ENCODE data around the gene GNPTG. TPM values are rescaled to one million over a fixed set of nuclear protein-coding genes. Genes with fewer than 3 reads are reported as not detected.
A peak's percentile ranks its signal among the peaks of the same experiment; 100 is the strongest.

Gene GNPTG
- total and polyA plus RNA-seq, 2 of the 8 experiments (the other 6 are each of a cell fraction or from before 2014, with no cell fraction given): 26.2 to 51.2 TPM

GRCh38 chr16:1375298-1375640 lies 23.5 kb downstream of the GNPTG start:
- Histone ChIP-seq H3K36me3 (ENCODE audit: control insufficient read depth in 2 of 4, insufficient read depth in 4 of 4, low read length in 3 of 4) (peaks cover 0 to 11% (median 0%) of the 10 kb centered on the region in 4 experiments; a peak in 1 of 8 replicates), H3K9me3 (ENCODE audit: insufficient read depth in 2 of 2, low read depth in 1 of 2, low read length in 1 of 2) (no peaks in the 10 kb centered on the region), H3K27ac (ENCODE audit: low read depth, low read length) (no peak overlapping the region), H2BK5ac (ENCODE audit: low read depth, low read length) (no peak overlapping the region), H3K9ac (replicated peaks in 1 of 4; ENCODE audit: extremely low read depth in 1 of 4, low read depth in 3 of 4, low read length in 3 of 4) (no peak overlapping the region), H2AK5ac (ENCODE audit: low read depth, low read length) (no peak overlapping the region), H3K23me2 (ENCODE audit: low read depth, low read length) (peaks cover 12% of the 10 kb centered on the region), H3K27me3 (replicated peaks in 1 of 4; ENCODE audit: control insufficient read depth in 3 of 4, extremely low read depth in 1 of 4, insufficient read depth in 3 of 4, low read length in 3 of 4) (no peaks in the 10 kb centered on the region), H3K79me2 (ENCODE audit: control insufficient read depth in 1 of 2, insufficient read depth in 2 of 2, low read length in 2 of 2) (peaks cover 4 to 19% of the 10 kb centered on the region in 2 experiments; a peak in 2 of 4 replicates), H4K8ac (ENCODE audit: extremely low read depth, insufficient read depth, low read length) (peak overlapping the region; percentile 68; the same call in 1 of the 2 replicates), H3K4ac (replicated peaks; ENCODE audit: insufficient read length, low read depth, low read length) (no peak overlapping the region), H3K4me2 (ENCODE audit: insufficient read depth in 1 of 2, low read depth in 2 of 2, low read length in 2 of 2) (no peak overlapping the region), H3K79me1 (ENCODE audit: low read depth, low read length) (peaks cover 9% of the 10 kb centered on the region), H4K91ac (replicated peaks; ENCODE audit: insufficient read length, low read length) (no peak overlapping the region), H3K56ac (replicated peaks; ENCODE audit: insufficient read length, low read depth, low read length) (no peak overlapping the region), H4K5ac (ENCODE audit: insufficient read length, low read depth, low read length) (no peak overlapping the region), H2BK15ac (ENCODE audit: low read length) (no peak overlapping the region), H3K4me1 (replicated peaks in 1 of 4; ENCODE audit: control insufficient read depth in 3 of 4, insufficient read depth in 4 of 4, low read length in 3 of 4) (peaks cover 0 to 16% (median 9%) of the 10 kb centered on the region in 4 experiments; a peak in 5 of 7 replicates), H3K18ac (ENCODE audit: extremely low read depth, low read length) (no peak overlapping the region), H4K20me1 (replicated peaks in 1 of 2; ENCODE audit: control insufficient read depth in 1 of 2, insufficient read depth in 2 of 2, low read length in 2 of 2) (peaks cover 3 to 22% of the 10 kb centered on the region in 2 experiments), H3K14ac (ENCODE audit: insufficient read length) (no peak overlapping the region), H3K23ac (ENCODE audit: insufficient read length) (no peak overlapping the region), H2BK120ac (replicated peaks; ENCODE audit: low read depth, low read length) (no peak overlapping the region), H2BK20ac (ENCODE audit: low read length) (no peak overlapping the region), H2AFZ (ENCODE audit: low read length) (no peak overlapping the region), H3K4me3 (ENCODE audit: extremely low read depth in 1 of 4, insufficient read depth in 2 of 4, low read depth in 3 of 4, low read length in 4 of 4) (no peak overlapping the region), H2BK12ac (ENCODE audit: low read depth, low read length) (no peak overlapping the region)
- WGBS, 2 experiments (ENCODE audit: extremely low coverage in 1 of 2, insufficient coverage in 1 of 2, insufficient read length in 1 of 2, insufficient replicate concordance in 2 of 2, low coverage in 1 of 2, low lambda C conversion rate in 2 of 2, missing lambda C conversion rate in 1 of 2): 97% methylated on average over 22 of the region's 24 CpGs; no CpG with 5 or more reads in 1 of the 2 experiments
- DNase-seq (ENCODE audit: low read depth in 1 of 2, low spot score in 2 of 2) (no peak), FAIRE-seq (no peak)
- POLR2A ChIA-PET (ENCODE audit: partially characterized antibody): interaction anchor here (0.6 to 1.8 kb wide), 3 partner anchors 9 to 65 kb away, joined by 3 to 10 read pairs (median 3); no protein-coding TSS in a partner anchor
- CTCF ChIA-PET (ENCODE audit: partially characterized antibody): interaction anchor here (1.1 to 1.3 kb wide), 3 partner anchors 10 to 15 kb away, joined by 3 to 11 read pairs (median 5); no protein-coding TSS in a partner anchor
- TF ChIP-seq EZH2 (IDR thresholded peaks at IDR 0.05; ENCODE audit: low read depth, low read length, severe bottlenecking) (no peak), ZNF274 (IDR thresholded peaks at IDR 0.05; ENCODE audit: borderline replicate concordance, extremely low read depth, low read length) (no peak), E2F6 (IDR thresholded peaks at IDR 0.05) (no peak), EP300 (IDR thresholded peaks at IDR 0.05; ENCODE audit: borderline replicate concordance in 1 of 2, low read depth in 2 of 2, low read length in 2 of 2) (no peak), BRCA1 (IDR thresholded peaks at IDR 0.05; ENCODE audit: low read depth, low read length) (no peak), NRF1 (IDR thresholded peaks at IDR 0.05; ENCODE audit: low read depth, low read length) (no peak), PHF8 (conservative IDR thresholded peaks at IDR 0.05; ENCODE audit: low read depth, low read length) (no peak), FOSL1 (IDR thresholded peaks at IDR 0.05; ENCODE audit: insufficient read depth, low read depth, low read length) (no peak), SP4 (IDR thresholded peaks at IDR 0.05; ENCODE audit: low read length) (no peak), YY1 (IDR thresholded peaks at IDR 0.05; ENCODE audit: low read depth, low read length) (no peak), RXRA (IDR thresholded peaks at IDR 0.05; ENCODE audit: insufficient read depth, low read depth, low read length) (no peak), SIN3A (conservative IDR thresholded peaks at IDR 0.05 in 1 of 2, IDR thresholded peaks at IDR 0.05 in 1 of 2; ENCODE audit: low read depth in 1 of 2, low read length in 2 of 2) (no peak), SIX5 (IDR thresholded peaks at IDR 0.05; ENCODE audit: low read depth, low read length) (no peak)
